HepG2 (cell line): Measurements from ENCODE around the gene TYRP1. TPM values are rescaled to one million over a fixed set of nuclear protein-coding genes. Genes with fewer than 3 reads are reported as not detected.

Experiments used
- ATAC-seq: fragments of 200-7000 bp; cut with Tn5 transposase; 3 replicates; pipeline ENCODE4 v1.9.1; 2020; ENCODE audit warnings: mild to moderate bottlenecking, moderate library complexity
- BruUV-seq: library from RNA; stranded (reverse); fragments of 400-500 nt; replicated peaks from 2 replicates; lab custom pipeline; 2021; lab: Mats Ljungman, UMichigan
- CTCF ChIA-PET: fragments of 300-600 bp; formaldehyde crosslinking; extraction: SDS; loops from one replicate; lab custom pipeline; 2021; ENCODE audit warnings: low total read pairs, inconsistent platforms, low intra/inter-chr PET ratio; lab: Yijun Ruan, JAX
- POLR2A ChIA-PET: fragments of 350-600 bp; sonication (Branson Sonifier 250); formaldehyde crosslinking; loops from one replicate; lab custom pipeline; 2020; ENCODE audit warnings: antibody characterized with exemption, inconsistent platforms; lab: Yijun Ruan, JAX
- DNase-seq: peaks from one replicate; pipeline ENCODE4 v3.0.0-alpha.2; 2015; ENCODE audit warnings: low spot score
- FAIRE-seq: peaks from 3 replicates; lab custom pipeline; 2011; peaks lifted over from hg19 to GRCh38; lab: Jason Lieb, UNC
- H2AFZ ChIP-seq: one replicate; pipeline ENCODE4 v1.6.1; 2011; ENCODE audit warnings: low read length, inconsistent platforms
- H3K27ac ChIP-seq: fragments of 300-600 bp; 3 replicates; pipeline ENCODE4 v1.8.0; 2011; ENCODE audit warnings: mixed run types, mild to moderate bottlenecking, mixed read lengths, low read length, inconsistent platforms; ENCODE audit not compliant: insufficient read depth; ENCODE audit errors: extremely low read length
- H3K27me3 ChIP-seq, 2 experiments: fragments of 200-600 bp in 1 of 2; 2 replicates in 1 of 2; 3 replicates in 1 of 2; pipeline versions ENCODE4 v1.6.0 to v1.8.0; 2011; ENCODE audit warnings: low read length in 2 of 2, mild to moderate bottlenecking in 2 of 2, moderate library complexity in 2 of 2, inconsistent platforms in 1 of 2; ENCODE audit not compliant: insufficient read depth in 2 of 2, control insufficient read depth in 1 of 2
- H3K36me3 ChIP-seq, 2 experiments: fragments of 200-600 bp in 1 of 2; replicated peaks in 1 of 2; 2 replicates in 1 of 2; 3 replicates in 1 of 2; pipeline versions ENCODE4 v1.5.1 to v1.8.0; 2011; ENCODE audit warnings: low read length in 2 of 2, inconsistent platforms in 1 of 2; ENCODE audit not compliant: insufficient read depth in 2 of 2, control insufficient read depth in 1 of 2
- H3K4me1 ChIP-seq: 2 replicates; pipeline ENCODE4 v1.5.1; 2012; ENCODE audit warnings: low read length, inconsistent platforms; ENCODE audit not compliant: insufficient read depth
- H3K4me2 ChIP-seq: 2 replicates; pipeline ENCODE4 v1.6.0; 2011; ENCODE audit warnings: low read depth, low read length, inconsistent platforms
- H3K4me3 ChIP-seq, 3 experiments: fragments of 200-600 bp in 1 of 3; sonication (generic), shearing (Covaris generic) in 1 of 3; replicated peaks in 1 of 3; 2 replicates each; pipeline ENCODE4 v1.5.1; 2011 to 2016; ENCODE audit warnings: low read length in 3 of 3, inconsistent platforms in 2 of 3, low read depth in 2 of 3, mild to moderate bottlenecking in 2 of 3, control low read depth in 1 of 3, mixed read lengths in 1 of 3; ENCODE audit not compliant: insufficient read depth in 1 of 3
- H3K79me2 ChIP-seq: one replicate; pipeline ENCODE4 v1.6.1; 2011; ENCODE audit warnings: low read length, inconsistent platforms; ENCODE audit not compliant: insufficient read depth
- H3K9ac ChIP-seq: 2 replicates; pipeline ENCODE4 v1.6.0; 2011; ENCODE audit warnings: mild to moderate bottlenecking, low read depth, low read length, inconsistent platforms; ENCODE audit not compliant: insufficient read depth
- H3K9me3 ChIP-seq: 2 replicates; pipeline ENCODE4 v1.5.1; 2012; ENCODE audit warnings: mild to moderate bottlenecking, low read length
- H4K20me1 ChIP-seq: 2 replicates; pipeline ENCODE4 v1.6.0; 2011; ENCODE audit warnings: inconsistent platforms, mild to moderate bottlenecking, low read length, moderate library complexity; ENCODE audit not compliant: insufficient read depth
- MEF2D ChIP-seq: sonication (generic); formaldehyde crosslinking; IDR thresholded peaks from 2 replicates; pipeline ENCODE4 v1.5.1; 2020; ENCODE audit warnings: mild to moderate bottlenecking, missing genetic modification reagents
- POLR2AphosphoS2 ChIP-seq: IDR thresholded peaks from 2 replicates; pipeline ENCODE4 v1.6.1; 2011; ENCODE audit warnings: low read depth, low read length, improper control_type of control experiment
- ZBTB21 ChIP-seq: sonication (generic); formaldehyde crosslinking; IDR thresholded peaks from 2 replicates; pipeline ENCODE4 v1.4.0; 2020; ENCODE audit warnings: missing genetic modification reagents
- ZBTB43 ChIP-seq: sonication (generic); formaldehyde crosslinking; conservative IDR thresholded peaks from 2 replicates; pipeline ENCODE4 v1.4.0; 2020; ENCODE audit warnings: missing genetic modification reagents
- ZNF292 ChIP-seq: sonication (generic); formaldehyde crosslinking; IDR thresholded peaks from 2 replicates; pipeline ENCODE4 v1.8.1; 2022; ENCODE audit warnings: mild to moderate bottlenecking, low read depth, missing genetic modification reagents, borderline replicate concordance
- ZNF44 ChIP-seq: sonication (generic); formaldehyde crosslinking; IDR thresholded peaks from 2 replicates; pipeline ENCODE4 v1.5.1; 2020; ENCODE audit warnings: mild to moderate bottlenecking, missing genetic modification reagents
- ZNF446 ChIP-seq: sonication (generic); formaldehyde crosslinking; IDR thresholded peaks from 2 replicates; pipeline ENCODE4 v1.5.0; 2020; ENCODE audit warnings: mild to moderate bottlenecking, missing genetic modification reagents
- WGBS: methylation state at CpG from one replicate; pipeline ENCODE4 v1.1.6; 2017; ENCODE audit warnings: low lambda C conversion rate; 5-methylcytosine and 5-hydroxymethylcytosine counted together
- in situ Hi-C: cut with HindIII; loops from 2 replicates; pipeline ENCODE4 v1.10.0; 2017; ENCODE audit warnings: low pct_unique_long_range_greater_than_20kb; ENCODE audit not compliant: extremely low pct_ligation_motif_present
- intact Hi-C: fragments of 100-400 bp; cut with micrococcal nuclease; formaldehyde crosslinking; loops from one replicate; pipeline ENCODE4 v1.10.0; 2022; ENCODE audit not compliant: unreplicated experiment
- polyA plus RNA-seq, 8 experiments: library from polyadenylated mRNA; depleted of rRNA in 3 of 8; stranded (reverse) in 7 of 8; unstranded in 1 of 8; fragments of >200 nt; fragmentation: Illumina TruSeq in 4 of 8; extraction: Trizol in 4 of 8; gene quantifications; 2 replicates each; pipeline versions ENCODE4 v1.2.1 to v1.2.3, GENCODE V29; 2011 to 2016; ENCODE audit warnings: low read depth in 4 of 8, missing spikeins in 1 of 8, mixed read lengths in 1 of 8; ENCODE audit not compliant: insufficient read depth in 1 of 8
- total RNA-seq, 5 experiments: library from RNA; depleted of rRNA; stranded (reverse); fragments of >200 nt; fragmentation: Illumina TruSeq; extraction: Trizol; gene quantifications; 2 replicates each; pipeline ENCODE4 v1.2.3, GENCODE V29; 2016; ENCODE audit warnings: low read depth in 1 of 5

Gene TYRP1
- total and polyA plus RNA-seq, 2 of the 13 experiments (the other 11 are each of a cell fraction or from before 2014, with no cell fraction given) = 0.04 TPM; not detected in 1

- no peak for ATAC-seq
- BruUV-seq = no TSS peak
- H3K27me3 ChIP-seq = no peaks in the 10 kb centered on the region
- intact Hi-C loops = no loop called here
- ChIA-PET CTCF (no interaction called here), POLR2A (interaction anchor here (1.8 kb wide), 1 partner anchor 16 kb away, joined by 10 read pairs; no protein-coding TSS in a partner anchor)
- no peak overlapping the region for H3K4me3 ChIP-seq
- H3K4me2 ChIP-seq = no peak overlapping the region
- DNase-seq = no peak
- H4K20me1 ChIP-seq = no peaks in the 10 kb centered on the region
- H3K27ac ChIP-seq = no peak overlapping the region
- no peak for TF ChIP-seq POLR2AphosphoS2
- TF ChIP-seq MEF2D (CRISPR knock-in tag) = no peak
- TF ChIP-seq ZNF44 (CRISPR knock-in tag) = no peak
- TF ChIP-seq ZNF446 = no peak
- TF ChIP-seq ZBTB21 (CRISPR knock-in tag) = no peak
- TF ChIP-seq ZNF292 (CRISPR knock-in tag) = no peak
- TF ChIP-seq ZBTB43 (CRISPR knock-in tag) = no peak
- no peak overlapping the region for H3K9ac ChIP-seq
- in situ Hi-C loops = no loop called here
- no peaks in the 10 kb centered on the region for H3K79me2 ChIP-seq
- whole genome bisulfite sequencing = 0% methylated on average over 1 of the region's 1 CpG
- no peaks in the 10 kb centered on the region for H3K4me1 ChIP-seq
- no peak for FAIRE-seq
- no peaks in the 10 kb centered on the region for H3K9me3 ChIP-seq
- H2AFZ ChIP-seq = no peak overlapping the region
- H3K36me3 ChIP-seq = no peaks in the 10 kb centered on the region
Measured at GRCh38 chr9:12759761-12760160, 66.6 kb downstream of the TYRP1 start.

Other genes with a start within 250 kb of the TYRP1 start
- 6.5 and 6.7 TPM in 2 replicates for gene LURAP1L, start 81.6 kb downstream of the TYRP1 start, total RNA-seq (2016; rRNA removed; fragmentation: Illumina TruSeq; extraction: Trizol)
- gene LURAP1L, start 81.6 kb downstream of the TYRP1 start, polyA plus RNA-seq (2011; rRNA removed) = 16.6 and 20.6 TPM in 2 replicates